Naive thymus-derived CD8-positive, alpha-beta T cell (primary cell): ENCODE data around the gene DYNLT1. TPM values are rescaled to one million over a fixed set of nuclear protein-coding genes. Genes with fewer than 3 reads are reported as not detected.
"Not testable (repeated sequence)": the region's sequence is repeated elsewhere in the genome, so short reads cannot be mapped to it uniquely, and the experiment has no call there.

Source experiments
- ATAC-seq, 2 donors: fragments of 150-1000 bp; cut with Tn5 transposase in 1 of 2; sonication (Bioruptor Pico), chemical (Tn5 transposase) in 1 of 2; 1 replicate in 1 of 2; 2 replicates in 1 of 2; pipeline ENCODE4 v1.10.0; 2021; ENCODE audit warnings: mild to moderate bottlenecking in 2 of 2, moderate library complexity in 2 of 2
- POLR2A ChIA-PET: fragments of 350-600 bp; sonication (Branson Sonifier 250); formaldehyde crosslinking; loops from one replicate; lab custom pipeline; 2021; ENCODE audit warnings: antibody characterized with exemption; lab: Charles Lee
- DNase-seq, 10 donors: peaks; one replicate each; pipeline versions ENCODE4 v3.0.0 to v3.0.0-alpha.2; 2020 to 2022
- H3K27ac Mint-ChIP-seq, 10 donors: one replicate each; pipeline ENCODE4 v1.8.0; 2020 to 2022; ENCODE audit warnings: mild to moderate bottlenecking in 10 of 10, mixed read lengths in 10 of 10, moderate library complexity in 4 of 10, inconsistent platforms in 1 of 10
- H3K27me3 Mint-ChIP-seq, 5 donors: one replicate each; pipeline ENCODE4 v1.8.0; 2021 to 2022; ENCODE audit warnings: mixed read lengths in 5 of 5
- H3K36me3 Mint-ChIP-seq, 3 donors: one replicate each; pipeline ENCODE4 v1.8.0; 2020 to 2022; ENCODE audit warnings: mixed read lengths in 3 of 3, mild to moderate bottlenecking in 2 of 3, inconsistent platforms in 1 of 3
- H3K4me1 Mint-ChIP-seq, 4 donors: one replicate each; pipeline ENCODE4 v1.8.0; 2021 to 2022; ENCODE audit warnings: mixed read lengths in 4 of 4
- H3K4me3 Mint-ChIP-seq, 10 donors: one replicate each; pipeline ENCODE4 v1.8.0; 2020 to 2022; ENCODE audit warnings: mild to moderate bottlenecking in 10 of 10, mixed read lengths in 10 of 10, moderate library complexity in 6 of 10, inconsistent platforms in 1 of 10
- H3K9me3 Mint-ChIP-seq, 9 donors: one replicate each; pipeline ENCODE4 v1.8.0; 2020 to 2022; ENCODE audit warnings: mixed read lengths in 9 of 9, mild to moderate bottlenecking in 3 of 9, inconsistent platforms in 1 of 9, moderate library complexity in 1 of 9
- polyA plus RNA-seq, 3 donors: library from polyadenylated mRNA; unstranded; fragments of 300-500 nt; fragmentation: Illumina TruSeq; gene quantifications; one replicate each; pipeline ENCODE4 v1.2.3, GENCODE V29; 2021
- total RNA-seq, 8 experiments: library from RNA in 2 of 8; stranded (reverse) in 2 of 8; gene quantifications; one replicate each; pipeline ENCODE4 v1.2.3 and lab custom pipeline; 2021 to 2026

DYNLT1 gene
- total and polyA plus RNA-seq, 5 experiments from 2014 or later: 54.4 to 78.6 (median 63.3) TPM

GRCh38 chr6:158635427-158636073, 9.0 kb downstream of the DYNLT1 start:
- H3K36me3 Mint-ChIP-seq: peaks cover 0 to 70% (median 28%) of the 10 kb centered on the region in 3 donors
- H3K9me3 Mint-ChIP-seq: no peaks in the 10 kb centered on the region
- no peak for ATAC-seq
- peaks cover 22 to 73% (median 71%) of the 10 kb centered on the region in 4 donors for H3K4me1 Mint-ChIP-seq
- peak overlapping the region in 7 of 10 donors; percentile 31 to 62 (median 38) for H3K4me3 Mint-ChIP-seq
- POLR2A ChIA-PET: interaction anchor here (2.5 kb wide), 1 partner anchor 9 kb away, joined by 7 read pairs; the partner anchor contains the start of gene DYNLT1
- peak in 1 of 10 donors; percentile 46 for DNase-seq
- no peaks in the 10 kb centered on the region for H3K27me3 Mint-ChIP-seq
- peak overlapping the region; percentile 66 to 97 (median 94) for H3K27ac Mint-ChIP-seq

DNA sequence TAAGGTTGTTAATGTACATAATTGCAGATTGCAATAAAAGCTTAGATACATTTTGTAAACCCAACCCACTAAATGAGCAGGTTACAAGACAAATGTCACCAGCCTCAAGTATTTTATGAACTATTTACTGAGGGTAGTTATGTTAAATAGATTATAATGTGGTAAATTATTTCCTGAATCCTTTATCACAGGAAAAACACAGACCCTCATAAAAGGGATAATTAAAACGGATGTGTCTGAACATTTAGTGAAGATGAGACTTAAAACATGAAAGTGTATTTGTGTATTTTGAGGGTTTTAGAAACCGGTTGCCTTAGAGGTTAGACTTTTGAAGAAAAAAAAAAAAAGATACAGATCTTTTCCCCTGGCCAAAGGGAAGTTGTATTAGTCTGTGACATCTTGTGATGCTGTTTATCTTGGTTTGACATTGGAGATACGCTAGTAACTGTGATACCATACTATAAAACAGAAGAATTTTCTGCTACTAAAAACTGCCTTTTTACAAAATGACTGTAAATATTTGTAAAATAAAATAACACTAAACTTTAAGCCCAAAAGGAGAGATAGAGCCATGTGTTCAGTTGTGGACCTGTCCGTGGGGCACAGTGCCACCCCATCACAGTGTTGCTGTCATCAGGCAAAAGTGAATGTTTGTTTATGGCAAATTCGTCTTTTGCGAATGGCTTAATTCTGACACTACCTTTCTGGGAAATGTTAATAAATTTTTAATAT, 9.7 kb downstream of the DYNLT1 start:
- POLR2A ChIA-PET: interaction anchor here (2.5 kb wide), 1 partner anchor 10 kb away, joined by 7 read pairs; the partner anchor contains the start of gene DYNLT1
- Mint-ChIP-seq H3K27ac (peak overlapping the region; percentile 76 to 97 (median 94)), H3K4me1 (peaks cover 17 to 71% (median 64%) of the 10 kb centered on the region in 4 donors), H3K4me3 (peak overlapping the region in 9 of 10 donors; percentile 2 to 58 (median 31)), H3K27me3 (no peaks in the 10 kb centered on the region), H3K9me3 (no peaks in the 10 kb centered on the region), H3K36me3 (peaks cover 0 to 65% (median 29%) of the 10 kb centered on the region in 3 donors)
- DNase-seq (peak in 4 of 10 donors; percentile 35 to 79 (median 70)), ATAC-seq (peak; percentile 70 to 84)

DNA sequence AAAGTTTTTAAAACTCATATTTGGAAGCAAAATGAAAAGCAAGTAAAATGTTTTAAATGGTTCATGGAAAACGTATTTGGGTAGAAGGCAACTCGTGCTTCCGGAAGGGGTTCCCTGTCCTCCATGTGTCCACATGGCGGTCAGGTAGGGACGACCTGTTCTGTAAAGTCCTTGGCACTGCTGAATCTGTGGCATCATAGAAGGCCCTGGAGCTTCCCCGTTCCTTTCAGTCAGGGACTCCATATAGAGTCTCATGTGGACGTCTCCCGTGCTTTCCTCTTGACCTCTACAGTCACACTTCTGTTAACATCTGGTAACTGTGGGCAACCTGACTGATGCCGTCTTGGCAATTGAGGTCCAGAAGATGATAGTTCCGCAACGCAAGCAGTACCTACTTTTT, 11.4 kb downstream of the DYNLT1 start:
- no peaks in the 10 kb centered on the region for H3K9me3 Mint-ChIP-seq
- POLR2A ChIA-PET: no interaction called here
- peak in 1 of 10 donors; percentile 14 for DNase-seq
- ATAC-seq: no peak
- no peak overlapping the region for H3K4me3 Mint-ChIP-seq
- H3K27me3 Mint-ChIP-seq: no peaks in the 10 kb centered on the region
- peaks cover 0 to 65% (median 29%) of the 10 kb centered on the region in 3 donors for H3K36me3 Mint-ChIP-seq
- H3K4me1 Mint-ChIP-seq: peaks cover 12 to 63% (median 55%) of the 10 kb centered on the region in 4 donors
- peak overlapping the region in 9 of 10 donors; percentile 41 to 96 (median 91) for H3K27ac Mint-ChIP-seq

GRCh38 chr6:158632538-158633119, 11.9 kb downstream of the DYNLT1 start:
- peaks cover 12 to 63% (median 56%) of the 10 kb centered on the region in 4 donors for H3K4me1 Mint-ChIP-seq
- H3K27me3 Mint-ChIP-seq, POLR2A ChIA-PET, H3K4me3 Mint-ChIP-seq, ATAC-seq, DNase-seq, H3K9me3 Mint-ChIP-seq: not testable (repeated sequence)
- peaks cover 0 to 68% (median 29%) of the 10 kb centered on the region in 3 donors for H3K36me3 Mint-ChIP-seq
- H3K27ac Mint-ChIP-seq: peak overlapping the region; percentile 8 to 96 (median 90)

- ATAC-seq (no peak), DNase-seq (peak in 1 of 10 donors; percentile 30)
- H3K27ac Mint-ChIP-seq: peak overlapping the region; percentile 74 to 96 (median 91)
- POLR2A ChIA-PET: interaction anchor here (1.7 to 2.6 kb wide), 2 partner anchors 13 to 59 kb away, joined by 3 to 7 read pairs; partner anchors contain the start of gene DYNLT1
- H3K9me3 Mint-ChIP-seq: no peaks in the 10 kb centered on the region
- H3K4me3 Mint-ChIP-seq: no peak overlapping the region
- peaks cover 18 to 64% (median 54%) of the 10 kb centered on the region in 4 donors for H3K4me1 Mint-ChIP-seq
- no peaks in the 10 kb centered on the region for H3K27me3 Mint-ChIP-seq
- H3K36me3 Mint-ChIP-seq: peaks cover 0 to 68% (median 24%) of the 10 kb centered on the region in 3 donors
These were observed 12.6 kb downstream of the DYNLT1 start for GRCh38 chr6:158631678-158632537.

DNA sequence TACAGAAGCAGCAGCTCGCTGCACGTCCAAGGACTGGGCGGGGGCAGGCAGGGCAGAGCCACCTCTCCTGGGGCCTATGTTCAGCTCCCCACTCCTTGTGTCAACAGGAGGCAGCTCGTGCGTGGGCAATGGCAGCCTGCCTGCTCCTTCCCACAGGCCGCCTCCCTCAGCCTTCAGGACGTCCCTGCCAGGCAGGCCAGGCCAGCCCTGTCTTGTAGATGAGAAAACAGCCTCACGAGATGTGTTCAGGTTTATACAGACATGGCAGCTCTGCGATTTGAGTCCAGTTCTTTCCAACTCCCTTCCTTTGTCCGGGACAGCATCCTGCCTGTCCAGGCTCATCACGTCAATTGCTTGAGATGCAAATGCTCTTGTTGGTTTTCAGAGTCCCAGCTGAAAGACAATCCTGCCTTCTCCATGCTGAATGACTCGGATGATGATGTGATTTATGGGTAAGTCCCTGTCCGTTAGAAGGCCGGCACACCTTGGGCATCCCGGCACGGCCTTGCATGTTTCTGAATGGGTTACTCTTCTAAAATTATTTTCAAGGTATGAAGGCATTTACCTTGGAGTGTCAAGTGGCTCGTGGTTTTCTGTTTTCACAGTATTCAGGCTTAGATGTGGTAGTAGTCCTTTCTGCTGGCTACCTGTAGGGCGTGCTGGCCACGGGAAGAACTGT, 13.5 kb downstream of the DYNLT1 start:
- Mint-ChIP-seq H3K36me3 (peaks cover 0 to 68% (median 19%) of the 10 kb centered on the region in 3 donors), H3K4me3 (no peak overlapping the region), H3K27ac (peak overlapping the region; percentile 74 to 96 (median 91)), H3K4me1 (peaks cover 20 to 58% (median 46%) of the 10 kb centered on the region in 4 donors), H3K9me3 (no peaks in the 10 kb centered on the region), H3K27me3 (no peaks in the 10 kb centered on the region)
- ATAC-seq: no peak
- peak in 1 of 10 donors; percentile 38 for DNase-seq
- POLR2A ChIA-PET: interaction anchor here (1.7 to 2.6 kb wide), 2 partner anchors 13 to 60 kb away, joined by 3 to 7 read pairs; partner anchors contain the start of gene DYNLT1

DNA sequence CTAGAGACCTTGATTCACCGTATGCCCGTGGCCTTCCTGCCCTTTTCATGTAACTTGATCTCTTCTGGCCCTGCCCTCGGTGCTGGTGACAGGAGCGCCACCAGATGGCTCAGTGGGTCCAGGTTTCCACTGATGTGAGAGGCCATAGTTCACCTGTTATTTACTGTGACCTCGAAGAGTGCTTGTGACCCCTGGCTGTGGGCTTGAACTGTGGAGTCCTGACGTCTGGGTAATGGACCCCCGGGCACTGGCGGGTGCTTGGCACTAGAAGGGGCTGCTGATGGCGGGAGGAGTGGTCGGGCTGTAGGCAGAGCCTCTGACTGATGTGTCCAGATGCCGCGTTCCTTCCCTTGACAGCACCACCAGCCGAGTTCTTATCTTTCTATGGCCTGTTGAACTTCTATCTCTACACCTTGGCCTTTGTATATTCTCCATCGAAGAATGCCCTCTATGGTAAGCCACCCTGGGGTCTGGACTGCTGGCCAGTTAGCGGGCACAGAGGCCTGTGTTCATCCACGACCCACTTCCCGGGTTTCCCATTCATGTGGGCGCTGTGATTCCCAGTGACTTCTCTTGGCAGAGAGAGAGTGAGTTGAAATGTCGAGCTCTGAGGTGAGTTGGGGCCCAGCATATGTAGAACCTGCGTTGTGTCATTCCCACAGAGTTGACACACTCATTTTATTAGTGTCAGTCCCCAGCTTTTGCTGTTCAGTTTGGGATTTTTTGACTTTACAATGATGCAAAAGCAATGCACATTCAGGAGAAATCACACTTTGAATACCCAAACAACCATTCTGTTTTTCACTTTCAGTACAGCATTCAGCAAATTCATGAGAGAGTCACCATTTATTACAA, 14.9 kb downstream of the DYNLT1 start:
- peak overlapping the region; percentile 53 to 92 (median 86) for H3K27ac Mint-ChIP-seq
- peaks cover 0 to 66% (median 16%) of the 10 kb centered on the region in 3 donors for H3K36me3 Mint-ChIP-seq
- POLR2A ChIA-PET: interaction anchor here (0.7 to 2.6 kb wide), 2 partner anchors 10 to 62 kb away, joined by 3 to 7 read pairs; no protein-coding TSS in a partner anchor

GRCh38 chr6:158628542-158628941, 16.0 kb downstream of the DYNLT1 start:
- Mint-ChIP-seq H3K4me3 (no peak overlapping the region), H3K27ac (peak overlapping the region in 3 of 10 donors; percentile 84 to 90 (median 87)), H3K36me3 (peaks cover 0 to 72% (median 16%) of the 10 kb centered on the region in 3 donors), H3K27me3 (no peaks in the 10 kb centered on the region), H3K4me1 (peaks cover 16 to 39% (median 28%) of the 10 kb centered on the region in 4 donors), H3K9me3 (no peaks in the 10 kb centered on the region)
- POLR2A ChIA-PET: interaction anchor here (0.6 kb wide), 1 partner anchor 65 kb away, joined by 3 read pairs; no protein-coding TSS in a partner anchor
- DNase-seq (no peak), ATAC-seq (no peak)

More for the DNA sequence above, 14.9 kb downstream of the DYNLT1 start:
- peak; percentile 63 to 70 for ATAC-seq
- Mint-ChIP-seq H3K9me3 (no peaks in the 10 kb centered on the region), H3K4me3 (no peak overlapping the region), H3K27me3 (no peaks in the 10 kb centered on the region), H3K4me1 (peaks cover 20 to 44% (median 32%) of the 10 kb centered on the region in 4 donors)
- peak in 6 of 10 donors; percentile 17 to 67 (median 45) for DNase-seq

- POLR2A ChIA-PET: interaction anchor here (0.7 kb wide), 1 partner anchor 27 kb away, joined by 3 read pairs; no protein-coding TSS in a partner anchor
- no peaks in the 10 kb centered on the region for H3K9me3 Mint-ChIP-seq
- H3K27ac Mint-ChIP-seq: peak overlapping the region in 8 of 10 donors; percentile 56 to 90 (median 80)
- H3K4me3 Mint-ChIP-seq: no peak overlapping the region
- DNase-seq: no peak
- no peaks in the 10 kb centered on the region for H3K27me3 Mint-ChIP-seq
- peaks cover 14 to 36% (median 28%) of the 10 kb centered on the region in 4 donors for H3K4me1 Mint-ChIP-seq
- H3K36me3 Mint-ChIP-seq: peaks cover 0 to 73% (median 16%) of the 10 kb centered on the region in 3 donors
- no peak for ATAC-seq
These were observed 16.7 kb downstream of the DYNLT1 start for GRCh38 chr6:158627940-158628211.

DNA sequence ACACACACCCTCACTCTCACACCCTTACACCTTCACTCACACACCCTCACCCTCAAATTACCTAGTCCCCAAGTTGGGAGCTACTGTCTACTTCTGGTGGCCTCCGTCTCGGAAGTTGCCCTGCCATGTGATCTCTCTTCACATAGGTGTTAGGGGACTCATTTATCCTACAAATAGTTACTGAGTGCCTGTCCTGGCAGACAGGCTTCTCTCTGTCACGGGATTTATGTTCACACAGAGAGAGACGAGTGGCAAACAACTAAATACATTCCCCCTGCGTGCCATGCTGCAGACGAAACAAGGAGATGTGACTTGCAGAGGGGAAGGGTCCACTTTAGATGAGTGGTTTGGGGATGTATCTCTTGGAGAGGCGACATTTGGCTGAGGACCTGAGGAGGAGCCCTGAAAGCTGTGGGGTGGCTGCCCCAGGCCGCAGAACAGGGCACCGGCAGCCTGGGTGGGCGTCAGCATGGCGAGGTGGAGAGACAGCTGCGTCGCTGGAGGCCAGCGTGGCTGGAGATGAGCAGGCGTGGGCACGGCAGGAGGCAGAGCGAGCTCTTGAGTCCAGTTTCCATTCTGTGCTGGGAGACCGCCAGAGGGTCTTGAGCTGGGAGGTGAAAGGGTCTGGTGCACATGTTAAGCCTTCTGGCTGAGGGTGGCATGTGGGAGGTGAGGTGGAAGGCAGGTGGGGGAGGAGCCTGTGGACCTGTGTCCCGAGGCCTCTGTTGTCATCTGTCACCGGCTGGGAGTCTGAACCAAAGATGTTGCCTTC, 17.2 kb downstream of the DYNLT1 start:
- no peak overlapping the region for H3K4me3 Mint-ChIP-seq
- H3K9me3 Mint-ChIP-seq: no peaks in the 10 kb centered on the region
- DNase-seq: peak in 1 of 10 donors; percentile 38
- H3K36me3 Mint-ChIP-seq: peaks cover 0 to 73% (median 16%) of the 10 kb centered on the region in 3 donors
- peaks cover 14 to 36% (median 26%) of the 10 kb centered on the region in 4 donors for H3K4me1 Mint-ChIP-seq
- no peaks in the 10 kb centered on the region for H3K27me3 Mint-ChIP-seq
- H3K27ac Mint-ChIP-seq: peak overlapping the region; percentile 25 to 90 (median 80)
- no peak for ATAC-seq
- POLR2A ChIA-PET: interaction anchor here (0.7 kb wide), 1 partner anchor 28 kb away, joined by 3 read pairs; no protein-coding TSS in a partner anchor
